Neural cell (in vitro differentiated cells): Measurements from ENCODE around the gene NLN. TPM values are rescaled to one million over a fixed set of nuclear protein-coding genes. Genes with fewer than 3 reads are reported as not detected.
"Not testable (repeated sequence)": the region's sequence is repeated elsewhere in the genome, so short reads cannot be mapped to it uniquely, and the experiment has no call there.

Experiments used
- H2AFZ ChIP-seq: fragments of 200-600, 300-800 bp; sonication (generic), shearing (Covaris generic); 2 replicates; pipeline ENCODE4 v1.6.0; 2014; ENCODE audit warnings: low read depth, mild to moderate bottlenecking, antibody characterized with exemption, low read length, moderate library complexity
- H3F3A ChIP-seq: fragments of 200-600 bp; shearing (Covaris generic); 2 replicates; pipeline ENCODE4 v1.6.1; 2016; ENCODE audit warnings: mild to moderate bottlenecking, moderate library complexity, mixed read lengths, antibody characterized with exemption, low read length; ENCODE audit not compliant: insufficient read depth, poor library complexity, severe bottlenecking
- H3K27ac ChIP-seq: fragments of 200-600, 300-800 bp; sonication (generic), shearing (Covaris generic); 2 replicates; pipeline ENCODE4 v1.5.1; 2014; ENCODE audit warnings: mild to moderate bottlenecking, low read length, moderate library complexity
- H3K27me3 ChIP-seq: fragments of 300-800, 200-600 bp; sonication (generic), shearing (Covaris generic); 2 replicates; pipeline ENCODE4 v1.6.0; 2014; ENCODE audit warnings: mild to moderate bottlenecking, low read depth, low read length, moderate library complexity; ENCODE audit not compliant: insufficient read depth
- H3K36me3 ChIP-seq: fragments of 300-800, 200-600 bp; sonication (generic), shearing (Covaris generic); 2 replicates; pipeline ENCODE4 v1.5.1; 2014; ENCODE audit warnings: mild to moderate bottlenecking, antibody characterized with exemption, low read length, moderate library complexity; ENCODE audit not compliant: insufficient read depth
- H3K4me2 ChIP-seq: fragments of 300-800, 200-600 bp; sonication (generic), shearing (Covaris generic); 2 replicates; pipeline ENCODE4 v1.6.0; 2014; ENCODE audit warnings: mild to moderate bottlenecking, low read length
- H3K4me3 ChIP-seq: fragments of 300-800, 200-600 bp; sonication (generic), shearing (Covaris generic); 2 replicates; pipeline ENCODE4 v1.5.1; 2014; ENCODE audit warnings: mild to moderate bottlenecking, low read length, moderate library complexity
- H3K79me2 ChIP-seq: fragments of 200-600 bp; shearing (Covaris generic); replicated peaks from 2 replicates; pipeline ENCODE4 v1.6.0; 2014; ENCODE audit warnings: mild to moderate bottlenecking, low read length, moderate library complexity; ENCODE audit not compliant: insufficient read depth
- H3K9ac ChIP-seq: fragments of 300-800, 200-600 bp; sonication (generic), shearing (Covaris generic); 2 replicates; pipeline ENCODE4 v1.6.1; 2016; ENCODE audit warnings: mild to moderate bottlenecking, low read length, mixed read lengths
- H3K9me2 ChIP-seq: fragments of 200-600 bp; shearing (Covaris generic); 2 replicates; pipeline ENCODE4 v1.6.1; 2016; ENCODE audit warnings: mild to moderate bottlenecking, low read length, mixed read lengths; ENCODE audit not compliant: insufficient read depth
- H3K9me3 ChIP-seq: fragments of 200-600, 300-800 bp; sonication (generic), shearing (Covaris generic); 2 replicates; pipeline ENCODE4 v1.6.1; 2016; ENCODE audit warnings: mild to moderate bottlenecking, mixed run types, low read length, moderate library complexity, mixed read lengths
- H4K20me1 ChIP-seq: fragments of 200-600 bp; shearing (Covaris generic); 2 replicates; pipeline ENCODE4 v1.6.1; 2016; ENCODE audit warnings: mild to moderate bottlenecking, mixed run types; ENCODE audit not compliant: insufficient read depth
- CTCF ChIP-seq: fragments of 450-650 bp; IDR thresholded peaks from 2 replicates; pipeline ENCODE4 v1.5.1; 2014; ENCODE audit warnings: antibody characterized with exemption, mild to moderate bottlenecking, moderate library complexity; ENCODE audit not compliant: poor library complexity, severe bottlenecking
- EP300 ChIP-seq: fragments of 450-650 bp; conservative IDR thresholded peaks from 2 replicates; pipeline ENCODE4 v1.6.1; 2014; ENCODE audit warnings: antibody characterized with exemption, mild to moderate bottlenecking, moderate library complexity; ENCODE audit not compliant: poor library complexity, severe bottlenecking
- EZH2 ChIP-seq: fragments of 200-600, 300-800 bp; shearing (Covaris generic), sonication (generic); IDR thresholded peaks from 2 replicates; pipeline ENCODE4 v1.6.1; 2014; ENCODE audit warnings: antibody characterized with exemption, low read length, borderline replicate concordance, mild to moderate bottlenecking; ENCODE audit not compliant: insufficient read depth, poor library complexity, severe bottlenecking
- MXI1 ChIP-seq: fragments of 450-650 bp; conservative IDR thresholded peaks from 2 replicates; pipeline ENCODE4 v1.6.1; 2014; ENCODE audit warnings: antibody characterized with exemption, mild to moderate bottlenecking; ENCODE audit not compliant: poor library complexity, severe bottlenecking
- POLR2AphosphoS5 ChIP-seq: IDR thresholded peaks from 2 replicates; pipeline ENCODE4 v1.6.1; 2012
- RAD21 ChIP-seq: fragments of 450-650 bp; conservative IDR thresholded peaks from 2 replicates; pipeline ENCODE4 v1.6.1; 2014; ENCODE audit warnings: antibody characterized with exemption, mild to moderate bottlenecking, moderate library complexity
- REST ChIP-seq: IDR thresholded peaks from 2 replicates; pipeline ENCODE4 v1.6.1; 2012; ENCODE audit warnings: borderline replicate concordance
- SMC3 ChIP-seq: fragments of 450-650 bp; conservative IDR thresholded peaks from 2 replicates; pipeline ENCODE4 v1.6.1; 2014; ENCODE audit warnings: antibody characterized with exemption, mild to moderate bottlenecking, moderate library complexity; ENCODE audit not compliant: poor library complexity
- TAF1 ChIP-seq: IDR thresholded peaks from 2 replicates; pipeline ENCODE4 v1.6.1; 2012; ENCODE audit warnings: low read depth
- polyA plus RNA-seq: library from polyadenylated mRNA; depleted of rRNA; stranded (reverse); fragments of >200 nt; gene quantifications from 2 replicates; pipeline ENCODE4 v1.2.3, GENCODE V29; 2014

NLN gene
- polyA plus RNA-seq, 1 donor from 2014 or later: 18.7 TPM

GRCh38 chr5:65868509-65868908, 146.5 kb downstream of the NLN start:
- H4K20me1 ChIP-seq: no peaks in the 10 kb centered on the region
- TF ChIP-seq EZH2 (no peak), REST (no peak), TAF1 (no peak), SMC3 (no peak), MXI1 (no peak), RAD21 (no peak), POLR2AphosphoS5 (no peak), EP300 (no peak), CTCF (no peak)
- no peaks in the 10 kb centered on the region for H3F3A ChIP-seq
- H3K36me3 ChIP-seq: no peaks in the 10 kb centered on the region
- no peaks in the 10 kb centered on the region for H3K79me2 ChIP-seq
- H3K4me3 ChIP-seq: no peak overlapping the region
- H2AFZ ChIP-seq: no peak overlapping the region
- H3K9me2 ChIP-seq: no peaks in the 10 kb centered on the region
- H3K27ac ChIP-seq: no peak overlapping the region
- H3K9me3 ChIP-seq: no peaks in the 10 kb centered on the region
- H3K9ac ChIP-seq: no peak overlapping the region
- no peaks in the 10 kb centered on the region for H3K27me3 ChIP-seq
- H3K4me2 ChIP-seq: no peak overlapping the region

- H3K36me3 ChIP-seq: no peaks in the 10 kb centered on the region
- H3K9ac ChIP-seq: no peak overlapping the region
- H3K27me3 ChIP-seq: no peaks in the 10 kb centered on the region
- no peak overlapping the region for H3K4me2 ChIP-seq
- H3F3A ChIP-seq: no peaks in the 10 kb centered on the region
- H3K9me3 ChIP-seq: no peaks in the 10 kb centered on the region
- no peaks in the 10 kb centered on the region for H3K79me2 ChIP-seq
- no peak overlapping the region for H2AFZ ChIP-seq
- no peaks in the 10 kb centered on the region for H4K20me1 ChIP-seq
- TF ChIP-seq EZH2 (no peak), CTCF (no peak), REST (no peak), EP300 (no peak), MXI1 (no peak), RAD21 (no peak), TAF1 (no peak), POLR2AphosphoS5 (no peak)
- H3K9me2 ChIP-seq: no peaks in the 10 kb centered on the region
- no peak overlapping the region for H3K27ac ChIP-seq
- no peak overlapping the region for H3K4me3 ChIP-seq
These were observed 149.2 kb downstream of the NLN start for GRCh38 chr5:65871182-65871581.

GRCh38 chr5:65871776-65872175, 149.8 kb downstream of the NLN start:
- H3K4me2 ChIP-seq, H3K9me3 ChIP-seq, H4K20me1 ChIP-seq, H3K4me3 ChIP-seq, H3K9me2 ChIP-seq, H3K27me3 ChIP-seq, H3K79me2 ChIP-seq, H3K9ac ChIP-seq, H3F3A ChIP-seq, H3K36me3 ChIP-seq, H3K27ac ChIP-seq, H2AFZ ChIP-seq: not testable (repeated sequence)
